NCI-H446 treated with DMSO at 0.1 percent for 48 hours (cell line): ENCODE measurements around the gene WFDC8.

Experiments used
- DNase-seq: peaks from one replicate; lab custom pipeline; 2025; lab: John Stamatoyannopoulos, UW

WFDC8 gene

DNA sequence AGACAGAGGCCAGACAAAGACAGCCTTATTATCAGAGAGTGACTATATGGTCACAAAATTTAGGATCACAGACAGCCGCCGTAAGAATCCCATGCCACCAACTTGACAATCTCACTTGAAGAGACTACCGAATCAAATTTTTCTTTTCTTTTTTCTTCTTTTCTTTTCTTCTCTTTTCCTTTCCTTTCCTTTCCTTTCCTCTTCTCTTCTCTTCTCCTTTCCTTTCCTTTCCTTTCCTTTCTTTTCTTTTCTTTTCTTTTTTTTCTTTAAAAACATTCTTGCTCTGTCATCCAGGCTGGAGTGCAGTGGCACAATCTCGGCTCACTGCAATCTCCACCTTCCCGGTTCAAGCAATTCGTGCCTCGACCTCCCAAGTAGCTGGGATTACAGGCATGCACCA lies 30.7 kb downstream of the WFDC8 start:
- DNase-seq: no peak

DNA sequence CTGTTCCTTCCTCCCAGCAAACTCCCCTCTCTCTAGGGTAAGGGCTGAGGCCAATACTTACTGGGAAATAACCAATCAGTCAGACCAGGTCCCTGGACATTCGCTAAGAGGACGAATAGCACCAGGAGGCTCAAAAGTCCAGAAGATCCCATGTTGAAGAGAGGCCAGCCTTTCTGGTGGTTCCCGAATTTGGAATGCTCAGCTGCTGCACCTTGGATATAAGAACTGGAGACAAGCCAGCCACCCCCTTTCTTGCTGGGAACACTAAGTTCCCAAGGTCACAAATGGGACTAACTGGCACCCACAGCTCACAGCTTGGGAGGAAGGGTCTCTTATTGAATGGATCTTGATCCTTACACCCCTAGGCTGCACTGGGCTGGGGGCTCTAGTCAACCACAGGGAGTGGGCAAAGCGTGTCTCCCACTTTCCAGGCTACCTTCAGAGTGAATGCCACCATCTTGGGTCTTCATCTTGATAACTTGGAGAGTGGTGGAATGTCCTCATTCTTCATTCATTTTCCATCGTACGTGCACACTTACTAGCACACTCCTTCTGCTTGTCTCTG lies 31.8 kb downstream of the WFDC8 start, which contains the start of gene EPPIN:
Gene EPPIN, minus strand, starts transcription at position 196 of the 565 bp plus-strand sequence. Its CDS starts 44 bp downstream, at position 152.
- DNase-seq: no peak

- DNase-seq: no peak
Observed at GRCh38 chr20:45545754-45546453, 33.2 kb downstream of the WFDC8 start.

DNA sequence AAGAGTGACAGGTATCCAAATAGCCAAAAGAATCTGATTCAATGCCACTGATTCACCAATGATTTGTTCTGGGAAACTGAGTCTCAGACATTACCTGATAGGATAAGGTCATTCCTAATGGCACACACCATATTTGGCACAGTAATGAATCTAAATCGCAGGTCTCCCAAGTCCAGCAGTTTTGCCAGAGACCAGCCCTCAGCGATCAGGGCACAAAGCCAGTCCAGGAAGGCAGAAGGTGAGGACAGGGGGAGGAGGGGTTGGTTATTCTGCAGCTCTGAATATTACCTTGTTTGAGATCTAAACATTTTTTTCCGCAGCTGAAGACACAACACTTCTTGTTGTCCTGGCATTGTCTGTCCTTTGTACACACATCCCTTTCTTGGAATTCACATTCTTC lies 33.7 kb downstream of the WFDC8 start:
- no peak for DNase-seq

DNA sequence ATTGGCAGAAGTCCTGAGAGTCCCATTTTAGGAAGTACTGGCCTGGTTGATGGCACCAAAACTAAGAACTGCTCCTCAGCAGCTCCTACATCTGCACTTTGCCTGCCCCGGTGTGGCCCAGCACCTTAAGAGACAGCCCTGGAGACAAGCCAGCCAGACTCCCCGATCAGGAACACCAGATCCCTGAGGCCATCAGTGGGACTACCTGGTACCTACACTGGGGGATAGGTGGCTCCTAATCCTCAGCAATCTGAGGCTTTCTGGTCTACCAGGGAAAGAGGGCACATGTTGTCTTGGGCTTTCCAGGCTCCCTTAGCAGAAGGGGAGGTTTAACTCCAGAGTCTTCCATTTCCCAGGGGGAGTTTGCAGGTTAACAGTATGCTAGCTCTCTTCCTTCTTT lies 39.7 kb downstream of the WFDC8 start, which contains the start of gene WFDC6:
Gene WFDC6, minus strand, starts transcription at position 101 of the 400 bp plus-strand sequence. Its CDS starts 75 bp downstream, at position 26.
- no peak for DNase-seq

GRCh38 chr20:45538209-45538799 lies 40.8 kb downstream of the WFDC8 start:
- no peak for DNase-seq

GRCh38 chr20:45527294-45527693 lies 51.8 kb downstream of the WFDC8 start:
- DNase-seq: no peak

- DNase-seq: no peak
Observed at GRCh38 chr20:45523821-45524220, 55.3 kb downstream of the WFDC8 start.

DNA sequence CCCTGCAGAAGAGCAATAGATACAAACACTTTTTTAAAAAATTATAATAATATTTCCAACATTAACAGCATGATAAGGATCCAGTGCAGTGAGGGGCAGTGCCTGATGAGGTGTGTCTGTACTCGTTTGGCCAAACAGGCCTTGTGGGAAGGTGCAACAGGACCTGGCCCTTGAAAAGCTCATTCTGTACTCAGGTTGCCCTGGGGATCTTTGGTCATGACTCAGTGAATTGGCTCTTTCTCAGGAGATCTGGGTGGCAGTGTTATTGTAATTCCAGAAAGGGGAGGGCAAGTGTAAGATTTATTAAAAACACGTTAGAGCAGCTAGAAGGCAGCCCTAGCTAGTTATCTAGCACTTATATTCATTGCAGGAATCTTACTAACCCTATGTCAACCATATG lies 60.8 kb downstream of the WFDC8 start:
- DNase-seq: no peak

DNA sequence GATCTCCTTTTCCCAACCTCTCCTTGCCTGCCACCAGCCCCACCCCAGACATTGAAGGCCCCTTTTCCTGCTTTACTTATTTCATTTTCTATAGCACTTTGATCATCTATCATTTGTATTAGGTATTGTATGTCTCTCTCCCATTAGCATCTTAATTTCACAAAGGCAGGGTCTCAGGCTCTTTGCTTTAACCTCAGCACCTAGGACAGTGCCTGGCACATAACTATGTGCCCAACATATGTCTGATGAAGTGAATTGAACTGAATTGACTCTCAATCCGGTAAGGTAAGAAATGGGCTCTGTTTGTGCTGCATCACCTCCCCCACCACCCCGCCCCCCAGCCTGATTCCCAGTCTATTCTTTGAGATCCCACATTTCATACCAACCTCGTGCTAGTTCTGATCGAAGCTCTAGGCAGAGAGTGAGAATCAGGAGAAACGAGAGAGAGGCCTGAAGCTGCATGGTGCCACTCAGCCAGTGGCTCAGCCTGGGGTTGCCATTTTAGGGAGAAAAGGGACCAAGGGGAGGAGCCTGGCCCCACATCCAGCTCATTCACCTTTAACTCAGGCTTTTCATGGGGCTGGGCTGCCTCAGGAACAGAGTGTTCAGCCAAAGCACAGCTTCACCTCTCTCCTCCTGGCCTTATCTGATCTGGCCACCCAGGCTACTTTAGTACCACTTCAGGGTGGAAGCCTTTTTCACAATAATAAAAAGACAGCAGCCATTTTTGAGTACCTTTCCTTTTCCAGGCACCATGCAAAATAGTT lies 63.8 kb downstream of the WFDC8 start, which contains the start of gene SPINT3:
Gene SPINT3, minus strand, starts transcription at position 476 of the 767 bp plus-strand sequence. Its CDS starts 14 bp downstream, at position 462.
- no peak for DNase-seq

GRCh38 chr20:45510242-45510862 lies 68.7 kb downstream of the WFDC8 start:
- DNase-seq: no peak

DNA sequence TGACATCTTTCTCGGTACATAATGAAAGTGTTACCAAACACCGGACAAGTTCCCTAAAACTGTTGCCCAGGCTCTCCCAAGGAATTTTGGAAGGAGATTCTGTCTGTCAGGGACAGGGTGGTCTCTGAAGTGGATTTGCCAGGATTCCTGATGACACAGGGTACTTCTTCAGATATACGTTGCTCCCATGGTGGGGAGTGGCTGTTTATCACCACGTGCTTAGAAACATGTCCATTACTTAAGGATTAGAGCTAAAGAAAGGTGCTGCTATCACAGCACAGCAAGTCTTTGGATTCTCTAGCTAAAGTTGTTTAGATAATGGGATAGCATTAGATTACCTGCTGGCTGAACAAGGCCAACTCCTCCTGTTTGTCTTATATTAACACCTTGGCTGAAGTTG lies 70.0 kb downstream of the WFDC8 start:
- DNase-seq: no peak

DNA sequence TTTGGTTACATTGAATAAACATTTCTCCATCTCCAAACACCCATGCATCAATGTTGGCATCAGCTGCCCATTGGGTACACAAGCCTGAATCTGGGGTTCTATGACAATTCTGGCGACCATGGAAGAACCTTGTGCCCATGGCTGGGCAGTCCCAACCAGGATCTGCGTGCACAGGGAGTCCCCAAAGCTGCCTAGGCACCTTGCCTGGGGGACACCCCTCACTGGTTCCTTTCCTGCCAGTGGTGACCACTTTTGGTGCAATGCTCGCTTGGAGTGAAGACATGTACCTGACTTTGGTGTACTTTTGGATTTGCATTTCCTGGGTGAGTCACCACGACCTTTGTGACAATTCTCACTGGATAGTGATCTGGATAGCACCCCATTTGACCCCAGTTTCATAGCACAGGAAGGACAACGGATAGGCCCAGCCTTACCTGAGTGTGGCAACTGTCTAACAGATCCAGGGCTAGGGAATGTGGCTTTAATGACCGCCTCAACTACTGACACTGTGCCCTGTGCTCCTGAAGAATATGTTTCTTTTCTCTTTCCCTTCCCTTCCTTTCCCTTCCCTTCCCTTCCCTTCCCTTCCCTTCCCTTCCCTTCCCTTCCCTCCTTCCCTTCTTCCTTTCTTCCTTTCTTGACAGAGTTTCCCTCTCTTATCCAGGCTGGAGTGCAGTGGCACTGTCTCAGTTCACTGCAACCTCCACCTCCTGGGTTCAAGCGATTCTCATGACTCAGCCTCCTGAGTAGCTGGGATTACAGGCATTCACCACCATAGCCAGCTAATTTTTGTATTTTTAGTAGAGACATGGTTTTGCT lies 70.8 kb downstream of the WFDC8 start:
- no peak for DNase-seq

DNA sequence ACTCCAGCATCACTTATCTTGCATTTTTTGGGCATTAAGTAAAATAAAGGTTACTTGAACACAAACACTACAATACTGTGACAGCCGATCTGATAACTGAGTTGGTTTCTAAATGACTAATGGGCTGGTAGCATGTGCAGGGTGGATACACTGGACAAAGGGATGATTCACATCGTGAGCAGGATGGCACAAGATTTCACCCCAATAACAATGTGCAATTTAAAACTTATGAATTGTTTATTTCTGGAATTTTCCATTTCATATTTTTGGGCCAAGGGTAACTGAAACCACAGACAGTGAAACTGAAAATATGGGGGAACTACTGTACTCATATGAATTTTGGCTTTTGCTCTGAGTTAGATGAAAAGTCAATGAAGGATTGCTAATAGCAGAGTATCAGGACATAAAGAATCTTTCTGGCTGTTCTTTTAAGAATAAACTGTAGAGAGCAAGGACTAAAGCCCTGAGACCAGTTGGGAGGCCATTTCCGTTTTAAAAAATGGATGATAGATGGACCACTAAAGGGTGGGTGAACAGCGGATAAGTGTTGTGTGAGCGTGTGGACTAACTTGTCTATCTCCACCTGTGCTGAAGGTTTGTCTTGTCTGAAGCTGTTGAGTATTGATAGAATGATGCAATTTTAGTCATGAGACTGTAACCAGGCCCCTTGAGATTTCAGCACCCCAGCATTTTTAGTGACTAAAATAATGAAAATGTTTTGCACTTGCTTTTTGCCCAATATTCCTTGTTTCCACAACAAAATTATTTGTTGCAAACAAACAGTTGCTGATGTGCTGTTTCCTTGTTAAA lies 71.9 kb downstream of the WFDC8 start:
- no peak for DNase-seq

GRCh38 chr20:45506398-45506797 lies 72.7 kb downstream of the WFDC8 start:
- DNase-seq: no peak

- no peak for DNase-seq
Observed at GRCh38 chr20:45503403-45503802, 75.7 kb downstream of the WFDC8 start.

GRCh38 chr20:45502561-45502960 lies 76.5 kb downstream of the WFDC8 start:
- DNase-seq: no peak
